Left ventricle myocardium inferior (tissue), 1 donor: Measurements from ENCODE around the gene WNT1. TPM values are rescaled to one million over a fixed set of nuclear protein-coding genes. Genes with fewer than 3 reads are reported as not detected.

Source experiments
- DNase-seq: peaks from one replicate; pipeline ENCODE4 v3.0.0-alpha.2; 2020
- H3K27ac ChIP-seq: fragments of 200-600 bp; replicated peaks from 2 replicates; pipeline ENCODE4 v1.8.0; 2021
- H3K27me3 ChIP-seq: fragments of 200-600 bp; 2 replicates; pipeline ENCODE4 v1.8.0; 2021; ENCODE audit warnings: low read depth
- H3K36me3 ChIP-seq: fragments of 200-600 bp; 2 replicates; pipeline ENCODE4 v1.8.0; 2021
- H3K4me1 ChIP-seq: fragments of 200-600 bp; 2 replicates; pipeline ENCODE4 v1.8.0; 2021
- H3K4me3 ChIP-seq: fragments of 200-600 bp; 2 replicates; pipeline ENCODE4 v1.8.0; 2021; ENCODE audit warnings: mild to moderate bottlenecking, moderate library complexity
- H3K9me3 ChIP-seq: fragments of 200-600 bp; replicated peaks from 2 replicates; pipeline ENCODE4 v1.8.0; 2021
- intact Hi-C: fragments of 100-400 bp; cut with micrococcal nuclease; formaldehyde crosslinking; loops from one replicate; pipeline ENCODE4 v1.11.0; 2022
- total RNA-seq: library from RNA; stranded (reverse); fragmentation: NEBNext Ultra II Directional; extraction: Animal tissue kit (Norgen Biotek cat#: 25700); gene quantifications from one replicate; pipeline ENCODE4 v1.2.1, GENCODE V29; 2021
- TF ChIP-seq, protein P1 (sequence below): fragments of 200-600 bp; IDR thresholded peaks from 2 replicates; pipeline ENCODE4 v1.8.0; 2021; ENCODE audit warnings: antibody characterized with exemption, mild to moderate bottlenecking, borderline replicate concordance
- donor health status: DM: no; HTN: yes; CAD: no; lungs with severe emphysema.

Gene WNT1
- total RNA-seq, 1 donor from 2014 or later = not detected

DNA sequence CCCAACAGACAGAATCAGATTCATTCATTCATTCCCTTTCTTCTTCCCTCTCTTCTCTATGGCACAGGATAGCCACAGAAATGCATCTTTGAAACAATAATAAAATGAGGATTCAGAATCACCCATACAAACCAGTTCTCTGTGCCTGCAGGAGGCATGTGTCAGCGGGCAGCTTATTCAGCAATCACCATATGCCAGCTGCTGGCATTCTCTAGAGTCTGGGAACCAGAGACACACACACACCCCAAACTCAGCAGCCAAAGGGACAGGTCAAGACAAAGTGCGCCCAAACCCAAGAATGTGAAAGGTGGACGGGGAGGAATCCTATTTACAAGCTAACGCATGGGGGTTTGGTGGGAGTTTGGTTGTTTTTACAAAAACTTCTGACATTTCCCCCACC, 34.9 kb upstream of the WNT1 start:
- DNase-seq = no peak
- Histone ChIP-seq H3K27me3 (no peaks in the 10 kb centered on the region), H3K4me1 (peaks cover 50% of the 10 kb centered on the region), H3K9me3 (no peaks in the 10 kb centered on the region), H3K27ac (no peak overlapping the region), H3K4me3 (no peak overlapping the region), H3K36me3 (peaks cover 28% of the 10 kb centered on the region)
- intact Hi-C loops = no loop called here
- TF ChIP-seq, protein P1, sequence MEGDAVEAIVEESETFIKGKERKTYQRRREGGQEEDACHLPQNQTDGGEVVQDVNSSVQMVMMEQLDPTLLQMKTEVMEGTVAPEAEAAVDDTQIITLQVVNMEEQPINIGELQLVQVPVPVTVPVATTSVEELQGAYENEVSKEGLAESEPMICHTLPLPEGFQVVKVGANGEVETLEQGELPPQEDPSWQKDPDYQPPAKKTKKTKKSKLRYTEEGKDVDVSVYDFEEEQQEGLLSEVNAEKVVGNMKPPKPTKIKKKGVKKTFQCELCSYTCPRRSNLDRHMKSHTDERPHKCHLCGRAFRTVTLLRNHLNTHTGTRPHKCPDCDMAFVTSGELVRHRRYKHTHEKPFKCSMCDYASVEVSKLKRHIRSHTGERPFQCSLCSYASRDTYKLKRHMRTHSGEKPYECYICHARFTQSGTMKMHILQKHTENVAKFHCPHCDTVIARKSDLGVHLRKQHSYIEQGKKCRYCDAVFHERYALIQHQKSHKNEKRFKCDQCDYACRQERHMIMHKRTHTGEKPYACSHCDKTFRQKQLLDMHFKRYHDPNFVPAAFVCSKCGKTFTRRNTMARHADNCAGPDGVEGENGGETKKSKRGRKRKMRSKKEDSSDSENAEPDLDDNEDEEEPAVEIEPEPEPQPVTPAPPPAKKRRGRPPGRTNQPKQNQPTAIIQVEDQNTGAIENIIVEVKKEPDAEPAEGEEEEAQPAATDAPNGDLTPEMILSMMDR = no peak

DNA sequence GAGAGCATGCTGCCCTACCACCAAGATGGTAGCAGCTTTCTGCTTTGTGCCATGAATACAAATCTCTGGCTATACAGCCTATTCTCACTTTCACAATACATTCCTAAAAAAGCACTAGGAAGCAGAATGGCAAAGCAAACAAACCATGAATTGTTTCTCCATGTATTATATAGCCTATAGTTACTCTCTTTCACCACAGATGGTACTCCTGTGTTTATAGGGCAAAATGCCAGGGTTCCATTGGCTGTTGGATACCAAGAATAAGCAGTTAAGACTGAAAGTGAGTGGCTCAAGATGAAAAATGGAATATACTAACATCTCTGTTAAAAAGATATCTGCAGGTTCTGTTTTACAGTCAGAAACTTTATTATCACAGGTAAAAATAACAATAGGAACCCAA, 31.9 kb upstream of the WNT1 start:
- TF ChIP-seq, protein P1 = no peak
- Histone ChIP-seq H3K27ac (no peak overlapping the region), H3K27me3 (no peaks in the 10 kb centered on the region), H3K36me3 (peaks cover 10% of the 10 kb centered on the region), H3K4me3 (no peak overlapping the region), H3K4me1 (peaks cover 45% of the 10 kb centered on the region), H3K9me3 (no peaks in the 10 kb centered on the region)
- intact Hi-C loops = no loop called here
- no peak for DNase-seq

- H3K36me3 ChIP-seq = peaks cover 14% of the 10 kb centered on the region
- no peak overlapping the region for H3K4me3 ChIP-seq
- H3K4me1 ChIP-seq = peaks cover 39% of the 10 kb centered on the region
- no peak overlapping the region for H3K27ac ChIP-seq
- intact Hi-C loops = no loop called here
- H3K9me3 ChIP-seq = no peaks in the 10 kb centered on the region
- H3K27me3 ChIP-seq = no peaks in the 10 kb centered on the region
- TF ChIP-seq, protein P1 = no peak
- no peak for DNase-seq
These were observed 31.2 kb upstream of the WNT1 start for GRCh38 chr12:48946943-48947342.

GRCh38 chr12:48947727-48948126, 30.4 kb upstream of the WNT1 start:
- H3K9me3 ChIP-seq = no peaks in the 10 kb centered on the region
- peaks cover 21% of the 10 kb centered on the region for H3K36me3 ChIP-seq
- intact Hi-C loops = no loop called here
- DNase-seq = no peak
- no peaks in the 10 kb centered on the region for H3K27me3 ChIP-seq
- TF ChIP-seq, protein P1 = no peak
- H3K4me1 ChIP-seq = peaks cover 39% of the 10 kb centered on the region
- H3K4me3 ChIP-seq = no peak overlapping the region
- no peak overlapping the region for H3K27ac ChIP-seq

DNA sequence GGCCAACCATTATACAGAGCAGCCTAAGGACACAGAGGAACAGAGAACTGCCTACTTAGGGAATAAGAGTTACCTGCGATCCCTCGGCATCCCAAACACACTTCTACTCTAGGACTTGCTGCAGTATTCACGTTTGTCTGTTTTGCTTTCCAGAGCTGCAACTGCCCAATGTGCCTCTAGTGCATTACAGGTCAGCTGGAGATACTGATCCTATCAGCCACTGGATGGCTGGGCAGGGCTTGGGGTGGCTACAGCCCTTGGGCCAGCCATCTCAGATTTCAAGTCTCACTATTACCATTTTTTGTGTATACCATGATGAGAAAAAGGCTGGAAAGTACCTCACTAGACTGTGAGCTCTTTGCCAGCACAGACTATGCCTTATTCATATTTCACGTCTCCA, 25.4 kb upstream of the WNT1 start:
- intact Hi-C loops = no loop called here

More for the DNA sequence above, 25.4 kb upstream of the WNT1 start:
- H3K4me3 ChIP-seq = no peak overlapping the region
- peaks cover 39% of the 10 kb centered on the region for H3K4me1 ChIP-seq
- no peak for DNase-seq
- peaks cover 21% of the 10 kb centered on the region for H3K36me3 ChIP-seq
- TF ChIP-seq, protein P1 = no peak
- H3K27me3 ChIP-seq = no peaks in the 10 kb centered on the region
- H3K27ac ChIP-seq = no peak overlapping the region
- H3K9me3 ChIP-seq = no peaks in the 10 kb centered on the region
